Endothelial cell of umbilical vein (primary cell): Measurements from ENCODE around the gene TNN. TPM values are rescaled to one million over a fixed set of nuclear protein-coding genes. Genes with fewer than 3 reads are reported as not detected.

Experiments used
- BruUV-seq: library from RNA; stranded (reverse); fragments of 400-500 nt; replicated peaks from 2 replicates; lab custom pipeline; 2021; lab: Mats Ljungman, UMichigan
- CTCF ChIA-PET: fragments of 300-600, 350-600 bp; sonication (Branson Sonifier 250); formaldehyde crosslinking; loops from one replicate; lab custom pipeline; 2021; ENCODE audit warnings: antibody characterized with exemption, inconsistent platforms; lab: Charles Lee
- POLR2A ChIA-PET: fragments of 300-600, 350-600 bp; sonication (Branson Sonifier 250); formaldehyde crosslinking; loops from one replicate; lab custom pipeline; 2021; ENCODE audit warnings: antibody characterized with exemption, inconsistent platforms; lab: Charles Lee
- DNase-seq: peaks from one replicate; pipeline ENCODE4 v3.0.0-alpha.2; 2011; ENCODE audit warnings: low read depth, low spot score
- FAIRE-seq: peaks from 2 replicates; lab custom pipeline; 2011; peaks lifted over from hg19 to GRCh38; lab: Jason Lieb, UNC
- H2AFZ ChIP-seq: 2 replicates; pipeline ENCODE4 v1.6.0; 2012; ENCODE audit warnings: low read depth, low read length, control low read depth, inconsistent platforms
- H3K27ac ChIP-seq: 2 replicates; pipeline ENCODE4 v1.5.1; 2011; ENCODE audit warnings: low read depth, mild to moderate bottlenecking, control low read depth, low read length, moderate library complexity; ENCODE audit not compliant: insufficient read depth
- H3K27me3 ChIP-seq, 2 experiments: 2 replicates each; pipeline versions ENCODE4 v1.6.0 to v1.6.1; 2011; ENCODE audit warnings: low read length in 2 of 2, mixed read lengths in 1 of 2; ENCODE audit not compliant: control insufficient read depth in 2 of 2, insufficient read depth in 2 of 2
- H3K36me3 ChIP-seq, 2 experiments: 2 replicates in 1 of 2; 3 replicates in 1 of 2; pipeline ENCODE4 v1.5.1; 2011; ENCODE audit warnings: low read length in 2 of 2, mild to moderate bottlenecking in 1 of 2, moderate library complexity in 1 of 2; ENCODE audit not compliant: control insufficient read depth in 2 of 2, insufficient read depth in 2 of 2; ENCODE audit errors: extremely low read depth in 1 of 2
- H3K4me1 ChIP-seq: 3 replicates; pipeline ENCODE4 v1.5.1; 2011; ENCODE audit warnings: mild to moderate bottlenecking, low read length; ENCODE audit not compliant: control insufficient read depth, insufficient read depth; ENCODE audit errors: extremely low read depth
- H3K4me2 ChIP-seq: 2 replicates; pipeline ENCODE4 v1.6.1; 2011; ENCODE audit warnings: low read length, control low read depth, mixed read lengths; ENCODE audit not compliant: insufficient read depth
- H3K4me3 ChIP-seq, 3 experiments: fragments of 200-600 bp in 1 of 3; sonication (generic), shearing (Covaris generic) in 1 of 3; replicated peaks in 1 of 3; 2 replicates each; pipeline ENCODE4 v1.5.1; 2011 to 2016; ENCODE audit warnings: control low read depth in 3 of 3, low read length in 3 of 3, mild to moderate bottlenecking in 2 of 3, inconsistent platforms in 1 of 3, low read depth in 1 of 3, moderate library complexity in 1 of 3; ENCODE audit not compliant: insufficient read depth in 1 of 3
- H3K79me2 ChIP-seq: 2 replicates; pipeline ENCODE4 v1.6.0; 2012; ENCODE audit warnings: low read length, inconsistent platforms; ENCODE audit not compliant: control insufficient read depth, insufficient read depth
- H3K9ac ChIP-seq: replicated peaks from 2 replicates; pipeline ENCODE3; 2011; ENCODE audit warnings: low read length, control low read depth; ENCODE audit not compliant: insufficient read depth; ENCODE audit errors: extremely low read depth
- H3K9me1 ChIP-seq: replicated peaks from 3 replicates; pipeline ENCODE4 v1.6.0; 2011; ENCODE audit warnings: mild to moderate bottlenecking, low read length; ENCODE audit not compliant: control insufficient read depth, insufficient read depth; ENCODE audit errors: extremely low read depth
- H3K9me3 ChIP-seq: replicated peaks from 2 replicates; pipeline ENCODE4 v1.5.1; 2012; ENCODE audit warnings: low read length, inconsistent platforms; ENCODE audit not compliant: control insufficient read depth, insufficient read depth
- H4K20me1 ChIP-seq: replicated peaks from 2 replicates; pipeline ENCODE3; 2011; ENCODE audit warnings: mild to moderate bottlenecking, low read length; ENCODE audit not compliant: control insufficient read depth, insufficient read depth; ENCODE audit errors: extremely low read depth
- CTCF ChIP-seq, 2 donors: IDR thresholded peaks; 1 replicate in 1 of 2; 2 replicates in 1 of 2; pipeline ENCODE4 v1.5.1; 2011; ENCODE audit warnings: low read length in 2 of 2, mild to moderate bottlenecking in 2 of 2, moderate library complexity in 2 of 2, control low read depth in 1 of 2, inconsistent platforms in 1 of 2, low read depth in 1 of 2; ENCODE audit not compliant: insufficient read depth in 1 of 2; ENCODE audit errors: extremely low read depth in 1 of 2
- EZH2 ChIP-seq: IDR thresholded peaks from 2 replicates; pipeline ENCODE4 v1.6.1; 2012; ENCODE audit warnings: borderline replicate concordance, low read depth, mild to moderate bottlenecking, moderate library complexity, low read length, inconsistent platforms; ENCODE audit not compliant: severe bottlenecking
- FOS ChIP-seq: IDR thresholded peaks from 2 replicates; pipeline ENCODE4 v1.6.1; 2011; ENCODE audit warnings: mild to moderate bottlenecking, low read length, moderate library complexity, borderline replicate concordance; ENCODE audit not compliant: insufficient read depth
- GATA2 ChIP-seq: IDR thresholded peaks from 2 replicates; pipeline ENCODE4 v1.7.0; 2011; ENCODE audit warnings: low read depth, mild to moderate bottlenecking, moderate library complexity, mixed read lengths, low read length; ENCODE audit not compliant: insufficient read length, insufficient read depth
- JUN ChIP-seq: IDR thresholded peaks from 2 replicates; pipeline ENCODE4 v1.6.1; 2011; ENCODE audit warnings: borderline replicate concordance, low read depth; ENCODE audit not compliant: insufficient read length, insufficient read depth
- MAX ChIP-seq: IDR thresholded peaks from 2 replicates; pipeline ENCODE4 v1.6.1; 2011; ENCODE audit not compliant: insufficient read depth, insufficient read length
- MYC ChIP-seq: IDR thresholded peaks from one replicate; pipeline ENCODE4 v1.6.1; 2011; ENCODE audit warnings: mild to moderate bottlenecking, low read depth, low read length
- POLR2A ChIP-seq: IDR thresholded peaks from 2 replicates; pipeline ENCODE4 v1.6.1; 2012; ENCODE audit warnings: low read depth, mild to moderate bottlenecking, control low read depth, low read length
- POLR2AphosphoS5 ChIP-seq: IDR thresholded peaks from 2 replicates; pipeline ENCODE4 v1.6.1; 2012; ENCODE audit warnings: low read depth, mild to moderate bottlenecking, control low read depth, low read length, moderate library complexity; ENCODE audit not compliant: insufficient read depth
- dilution Hi-C: fragments of 300-500 bp; cut with MboI; formaldehyde crosslinking; loops from one replicate; pipeline ENCODE4 v1.15.0; 2019; ENCODE audit warnings: low sequenced_read_pairs; ENCODE audit not compliant: extremely low pct_ligation_motif_present
- intact Hi-C: fragments of 100-400 bp; cut with micrococcal nuclease; formaldehyde crosslinking; loops from one replicate; pipeline ENCODE4 v1.10.0; 2022
- polyA plus RNA-seq, 4 experiments: library from polyadenylated mRNA; depleted of rRNA in 3 of 4; stranded (reverse) in 3 of 4; unstranded in 1 of 4; fragments of >200 nt; gene quantifications; 2 replicates each; pipeline versions ENCODE4 v1.2.1 to v1.2.3, GENCODE V29; 2011 to 2012; ENCODE audit warnings: missing spikeins in 1 of 4
- total RNA-seq: library from RNA; stranded (reverse); gene quantifications from 2 replicates; pipeline ENCODE4 v1.2.3, GENCODE V29; 2021

TNN gene
- total and polyA plus RNA-seq, 2 donors (not counting 3 experiments of a cell fraction or from before 2014, with no cell fraction given), result not detected

DNA sequence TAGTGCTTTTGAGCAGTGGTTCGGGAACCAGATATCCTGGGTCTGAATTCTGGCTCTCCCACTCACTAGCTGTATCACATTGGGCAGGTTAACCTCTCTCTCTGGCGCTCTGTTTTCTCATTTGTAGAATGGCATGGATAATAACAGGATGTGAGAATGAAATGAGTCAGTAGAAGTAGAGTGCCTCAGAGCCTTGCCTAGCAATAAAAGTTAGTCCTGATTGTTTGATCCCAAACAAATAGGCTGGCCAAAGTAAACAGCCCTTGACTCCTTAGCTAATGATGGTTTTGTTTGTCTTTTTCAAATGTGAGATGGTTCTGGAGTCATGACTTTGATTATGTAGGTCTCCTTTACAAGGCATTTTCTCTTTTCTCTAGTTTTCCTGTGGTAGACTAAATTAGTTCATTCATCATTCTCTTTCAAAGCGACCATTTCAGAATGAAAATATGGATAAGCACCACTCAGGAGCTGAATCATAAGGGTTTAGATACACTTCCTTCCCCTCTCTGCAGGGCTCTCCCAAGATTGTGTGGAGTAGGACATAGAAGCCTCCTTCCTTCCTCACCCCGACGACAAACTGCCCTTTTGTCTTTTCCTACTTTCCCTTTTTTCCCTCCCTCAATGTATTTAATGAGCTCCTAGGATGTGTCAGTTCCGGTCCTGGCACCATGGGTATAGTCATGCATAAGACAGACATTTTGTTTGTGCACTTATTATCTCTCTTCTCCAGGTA lies 101.8 kb downstream of the TNN start:
- peak overlapping the region; percentile 4 for H2AFZ ChIP-seq
- H3K9me3 ChIP-seq, result no peaks in the 10 kb centered on the region
- peak overlapping the region; percentile 99 for H3K27ac ChIP-seq
- no peaks in the 10 kb centered on the region for H3K79me2 ChIP-seq
- ChIA-PET POLR2A (interaction anchor here (0.8 to 1.0 kb wide), 4 partner anchors 22 to 150 kb away, joined by 3 read pairs; no protein-coding TSS in a partner anchor), CTCF (interaction anchor here (0.6 to 4.5 kb wide), 17 partner anchors 11 to 150 kb away, joined by 3 to 41 read pairs (median 4); partner anchors contain the start of gene KIAA0040)
- DNase-seq, result peak; percentile 94
- H3K4me1 ChIP-seq, result peaks cover 32% of the 10 kb centered on the region
- intact Hi-C loops, result loop anchor here (1.0 kb wide), 8 partner anchors 14 to 345 kb away; partner anchors contain the start of gene KIAA0040
- H3K4me3 ChIP-seq, result peak overlapping the region in 1 of 3 experiments; percentile 40
- TSS peak; percentile 77 for BruUV-seq
- peak overlapping the region; percentile 81 for H3K9ac ChIP-seq
- no peaks in the 10 kb centered on the region for H3K9me1 ChIP-seq
- no peaks in the 10 kb centered on the region for H3K27me3 ChIP-seq
- dilution Hi-C loops, result no loop called here
- peak overlapping the region; percentile 92 for H3K4me2 ChIP-seq
- no peak for TF ChIP-seq CTCF (IDR thresholded peaks at IDR 0.05; ENCODE audit: extremely low read depth in 1 of 2, insufficient read depth in 1 of 2, low read depth in 1 of 2, low read length in 2 of 2)
- peak; percentile 64 for TF ChIP-seq GATA2
- TF ChIP-seq POLR2A, result peak; percentile 56
- no peak for TF ChIP-seq EZH2
- no peak for TF ChIP-seq MAX
- no peak for TF ChIP-seq MYC
- peak; percentile 91 for TF ChIP-seq JUN
- peak; percentile 73 for TF ChIP-seq POLR2AphosphoS5
- peak; percentile 70 for TF ChIP-seq FOS
- no peaks in the 10 kb centered on the region for H4K20me1 ChIP-seq
- no peaks in the 10 kb centered on the region for H3K36me3 ChIP-seq
- FAIRE-seq, result peak; percentile 96
